Transverse colon (tissue), 4 donors: ENCODE measurements around the gene ENAH. TPM values are rescaled to one million over a fixed set of nuclear protein-coding genes. Genes with fewer than 3 reads are reported as not detected.

ENCODE experiments used
- DNase-seq: peaks from one replicate; pipeline ENCODE4 v3.0.0-alpha.2; 2019
- H3K27ac ChIP-seq, 4 donors: fragments of 200-600 bp; sonication (generic); 2 replicates each; pipeline ENCODE4 v1.5.1; 2016 to 2018; ENCODE audit warnings: inconsistent platforms in 4 of 4
- H3K27me3 ChIP-seq: fragments of 200-600 bp; sonication (generic); 2 replicates; pipeline ENCODE4 v1.5.1; 2017; ENCODE audit warnings: inconsistent platforms
- H3K36me3 ChIP-seq, 4 donors: fragments of 200-600 bp; sonication (generic); 2 replicates each; pipeline ENCODE4 v1.5.1; 2017 to 2019; ENCODE audit warnings: inconsistent platforms in 4 of 4
- H3K4me1 ChIP-seq, 4 donors: fragments of 200-600 bp; sonication (generic); 2 replicates each; pipeline ENCODE4 v1.5.1; 2017 to 2020; ENCODE audit warnings: inconsistent platforms in 4 of 4
- H3K4me3 ChIP-seq, 4 donors: fragments of 200-600 bp; sonication (generic); 1 replicate in 1 of 4; 2 replicates in 3 of 4; pipeline versions ENCODE4 v1.5.1 to v1.6.1; 2017 to 2019; ENCODE audit warnings: inconsistent platforms in 4 of 4
- H3K9me3 ChIP-seq, 2 donors: fragments of 200-600 bp; sonication (generic); 2 replicates each; pipeline ENCODE4 v1.5.1; 2017 to 2019; ENCODE audit warnings: inconsistent platforms in 2 of 2
- CTCF ChIP-seq, 5 experiments: fragments of 200-600 bp in 3 of 5; fragments of 450-650 bp in 2 of 5; sonication (generic) in 3 of 5; IDR thresholded peaks; 1 replicate in 2 of 5; 2 replicates in 3 of 5; pipeline ENCODE4 v1.5.1; 2016 to 2017; ENCODE audit warnings: antibody characterized with exemption in 5 of 5, inconsistent platforms in 3 of 5, mild to moderate bottlenecking in 2 of 5, moderate library complexity in 1 of 5
- EP300 ChIP-seq: sonication (generic); formaldehyde crosslinking; IDR thresholded peaks from one replicate; pipeline ENCODE4 v1.6.1; 2017; ENCODE audit warnings: antibody characterized with exemption, low read depth
- POLR2A ChIP-seq: fragments of 450-650 bp; IDR thresholded peaks from one replicate; pipeline ENCODE4 v1.6.1; 2016; ENCODE audit warnings: antibody characterized with exemption, mild to moderate bottlenecking, moderate library complexity
- POLR2AphosphoS5 ChIP-seq, 3 donors: sonication (generic); formaldehyde crosslinking; IDR thresholded peaks; one replicate each; pipeline ENCODE4 v1.6.1; 2016; ENCODE audit warnings: antibody characterized with exemption in 3 of 3
- WGBS, 2 donors: methylation state at CpG; one replicate each; pipeline ENCODE4 v1.1.5; 2018; ENCODE audit warnings: low coverage in 1 of 2; 5-methylcytosine and 5-hydroxymethylcytosine counted together
- in situ Hi-C, 4 donors: fragments of 200-750 bp; cut with MboI; loops; one replicate each; pipeline versions ENCODE4 v1.15.0 to v1.15.1; 2017; ENCODE audit warnings: low sequenced_read_pairs in 3 of 4, low pct_ligation_motif_present in 1 of 4, low pct_unique_long_range_greater_than_20kb in 1 of 4
- intact Hi-C: fragments of 100-400 bp; cut with DNase I; formaldehyde crosslinking; loops from one replicate; pipeline ENCODE4 v1.15.1; 2023; ENCODE audit warnings: low total_unique reads
- total RNA-seq, 4 donors: library from RNA; depleted of rRNA; stranded (reverse); fragments of >200 nt; gene quantifications; one replicate each; pipeline ENCODE4 v1.1.0, GENCODE V29; 2016

Gene ENAH
- total RNA-seq, 4 donors from 2014 or later = 14.7 to 140 (median 33.9) TPM

DNA sequence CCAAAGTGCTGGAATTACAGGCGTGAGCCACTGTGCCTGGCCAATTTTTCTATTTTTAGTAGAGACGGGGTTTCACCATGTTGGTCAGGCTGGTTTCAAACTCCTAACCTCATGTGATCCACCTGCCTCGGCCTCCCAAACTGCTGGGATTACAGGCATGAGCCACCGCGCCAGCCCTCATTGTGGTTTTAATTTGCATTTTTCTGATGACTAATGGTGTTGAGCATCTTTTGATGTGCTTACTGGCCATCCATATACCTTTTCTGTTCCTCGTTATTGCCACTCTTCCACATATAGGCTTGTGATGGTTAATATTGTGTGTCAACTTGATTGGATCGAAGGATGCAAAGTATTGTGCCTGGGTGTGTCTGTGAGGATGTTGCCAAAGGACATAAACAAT, 17.4 kb upstream of the ENAH start:
- no peaks in the 10 kb centered on the region for H3K36me3 ChIP-seq
- TF ChIP-seq POLR2A (no peak), EP300 (no peak)
- H3K27ac ChIP-seq = no peak overlapping the region
- DNase-seq = no peak
- H3K27me3 ChIP-seq = no peaks in the 10 kb centered on the region
- H3K9me3 ChIP-seq = no peaks in the 10 kb centered on the region
- intact Hi-C loops (no loop called here), in situ Hi-C loops (no loop called here)
- no peak overlapping the region for H3K4me3 ChIP-seq
- no peaks in the 10 kb centered on the region for H3K4me1 ChIP-seq
- WGBS, 2 donors = 81 to 91% methylated on average over 5 to 7 of the region's 7 CpGs

DNA sequence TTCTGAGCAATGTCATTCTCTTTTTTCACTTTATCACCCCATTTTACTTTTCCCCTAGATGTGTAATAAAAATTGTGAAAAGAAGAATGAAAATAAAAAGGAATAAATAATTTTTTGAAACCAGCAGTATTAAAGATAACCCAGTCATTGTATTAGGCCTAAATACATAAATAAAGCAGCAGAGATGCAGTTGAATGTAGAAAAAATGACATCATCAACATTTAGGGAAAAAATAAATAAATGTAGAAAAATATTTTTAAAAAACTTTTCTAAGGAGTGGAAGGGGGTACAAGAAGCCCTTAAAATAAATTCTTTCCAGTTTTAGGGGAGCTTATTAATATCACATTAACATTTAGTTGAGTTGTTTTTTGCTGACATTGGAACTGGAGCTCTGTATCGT, 15.3 kb upstream of the ENAH start:
- in situ Hi-C loops = no loop called here
- no peaks in the 10 kb centered on the region for H3K27me3 ChIP-seq
- H3K27ac ChIP-seq = no peak overlapping the region
- DNase-seq = no peak
- 85 to 100% methylated on average over 1 of the region's 1 CpG for WGBS, 2 donors
- TF ChIP-seq POLR2AphosphoS5 (IDR thresholded peaks at IDR 0.05) = no peak
- no peak overlapping the region for H3K4me3 ChIP-seq
- H3K36me3 ChIP-seq = no peaks in the 10 kb centered on the region
- H3K4me1 ChIP-seq = no peaks in the 10 kb centered on the region
- intact Hi-C loops = no loop called here
- no peaks in the 10 kb centered on the region for H3K9me3 ChIP-seq

DNA sequence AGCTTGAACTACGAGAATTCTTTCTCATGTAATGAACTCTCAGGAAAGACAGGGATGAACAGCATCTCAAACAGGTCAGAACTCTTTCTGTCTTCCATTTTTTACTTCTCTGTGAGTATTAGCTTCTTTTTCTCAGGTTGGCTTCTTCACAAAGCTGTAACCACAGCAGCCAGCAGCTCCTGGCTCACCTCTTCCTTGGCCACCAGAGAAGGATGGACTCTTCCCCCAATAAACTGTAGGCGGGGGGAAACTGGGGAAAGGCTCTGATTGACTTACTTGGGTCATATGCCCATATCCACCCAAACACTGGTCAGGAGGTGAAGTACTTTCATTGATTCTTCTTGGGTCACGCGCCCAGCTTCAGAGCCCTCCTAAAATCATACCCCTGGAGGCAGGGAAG, 14.4 kb upstream of the ENAH start:
- no peak for TF ChIP-seq POLR2A
- no peak for TF ChIP-seq EP300
- TF ChIP-seq POLR2AphosphoS5 (IDR thresholded peaks at IDR 0.05) = no peak
- TF ChIP-seq CTCF (IDR thresholded peaks at IDR 0.05) = no peak
- peaks cover 0 to 3% (median 0%) of the 10 kb centered on the region in 4 donors for H3K4me1 ChIP-seq
- 87 to 100% methylated on average over 4 of the region's 4 CpGs for WGBS, 2 donors
- intact Hi-C loops (no loop called here), in situ Hi-C loops (no loop called here)
- no peak for DNase-seq
- no peak overlapping the region for H3K27ac ChIP-seq
- H3K27me3 ChIP-seq = no peaks in the 10 kb centered on the region
- H3K9me3 ChIP-seq = no peaks in the 10 kb centered on the region
- H3K4me3 ChIP-seq = no peak overlapping the region
- no peaks in the 10 kb centered on the region for H3K36me3 ChIP-seq

- no peaks in the 10 kb centered on the region for H3K27me3 ChIP-seq
- no peak for TF ChIP-seq EP300
- no peak for TF ChIP-seq POLR2A
- no peak for TF ChIP-seq POLR2AphosphoS5 (IDR thresholded peaks at IDR 0.05)
- TF ChIP-seq CTCF (IDR thresholded peaks at IDR 0.05) = no peak
- H3K4me1 ChIP-seq = peaks cover 0 to 4% (median 0%) of the 10 kb centered on the region in 4 donors
- intact Hi-C loops = no loop called here
- 57 to 69% methylated on average over 4 of the region's 4 CpGs for WGBS, 2 donors
- in situ Hi-C loops = no loop called here
- DNase-seq = no peak
- H3K4me3 ChIP-seq = no peak overlapping the region
- no peaks in the 10 kb centered on the region for H3K36me3 ChIP-seq
- H3K27ac ChIP-seq = peak overlapping the region in 1 of 4 donors; percentile 12
- H3K9me3 ChIP-seq = no peaks in the 10 kb centered on the region
These were observed 13.6 kb upstream of the ENAH start for GRCh38 chr1:225666495-225666894.

DNA sequence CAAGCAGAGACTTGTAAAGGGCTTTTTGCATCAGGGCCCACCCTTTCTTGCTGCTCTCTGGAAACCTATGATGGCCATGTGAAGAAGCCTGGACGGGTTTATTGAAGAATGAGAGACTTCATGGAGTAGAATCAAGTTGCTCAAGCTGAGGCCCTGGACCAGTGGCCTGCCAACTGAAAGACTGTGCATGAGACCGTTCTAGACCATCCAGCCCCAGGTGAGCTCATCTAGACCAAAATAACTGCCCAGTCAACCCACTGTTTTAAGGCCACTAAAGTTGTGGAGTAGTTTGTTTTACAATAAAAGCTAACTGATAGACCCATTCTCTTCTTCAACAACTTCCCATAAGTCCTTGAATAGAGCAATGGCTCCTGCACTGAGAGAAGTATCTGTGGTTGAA, 11.8 kb upstream of the ENAH start:
- H3K9me3 ChIP-seq = no peaks in the 10 kb centered on the region
- peaks cover 0 to 9% (median 0%) of the 10 kb centered on the region in 4 donors for H3K4me1 ChIP-seq
- no peak for DNase-seq
- TF ChIP-seq POLR2A (no peak), CTCF (IDR thresholded peaks at IDR 0.05) (no peak), POLR2AphosphoS5 (IDR thresholded peaks at IDR 0.05) (no peak), EP300 (no peak)
- no peak overlapping the region for H3K4me3 ChIP-seq
- in situ Hi-C loops (no loop called here), intact Hi-C loops (no loop called here)
- H3K27ac ChIP-seq = no peak overlapping the region
- WGBS, 2 donors = 83% methylated on average over 2 of the region's 2 CpGs; no CpG with 5 or more reads in 1 of the 2 donors
- no peaks in the 10 kb centered on the region for H3K27me3 ChIP-seq
- H3K36me3 ChIP-seq = no peaks in the 10 kb centered on the region
